Activated CD4-positive, alpha-beta T cell treated with anti-CD3 and anti-CD28 coated beads, Interleukin-2, amount 50 U/mL, for 48 hours (primary cell): ENCODE data around the gene ITGB1.
"Not testable (repeated sequence)": the region's sequence is repeated elsewhere in the genome, so short reads cannot be mapped to it uniquely, and the experiment has no call there.

ENCODE experiments used
- DNase-seq, 2 experiments: peaks; one replicate each; pipeline ENCODE4 v3.0.0-alpha.2; 2020

The ITGB1 gene

GRCh38 chr10:32931593-32931992, 26.4 kb downstream of the ITGB1 start:
- no peak for DNase-seq

GRCh38 chr10:32930036-32930435, 28.0 kb downstream of the ITGB1 start:
- no peak for DNase-seq

DNA sequence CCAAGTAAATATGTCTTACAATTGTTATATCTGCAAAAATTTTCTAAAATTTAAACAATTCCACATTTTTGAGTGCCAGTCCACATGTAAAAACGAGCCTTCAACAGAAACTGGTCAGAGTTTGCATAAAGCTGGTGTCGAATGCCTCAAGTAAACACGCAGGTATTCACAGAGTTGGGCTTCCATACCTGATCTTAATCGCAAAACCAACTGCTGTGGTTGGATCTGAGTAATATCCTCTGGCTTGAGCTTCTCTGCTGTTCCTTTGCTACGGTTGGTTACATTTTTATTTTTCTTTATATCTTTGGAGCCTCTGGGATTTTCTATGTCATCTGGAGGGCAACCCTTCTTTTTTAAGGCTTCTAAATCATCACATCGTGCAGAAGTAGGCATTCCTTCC, 28.4 kb downstream of the ITGB1 start:
- DNase-seq = no peak

- DNase-seq = no peak
These were observed 30.3 kb downstream of the ITGB1 start for GRCh38 chr10:32927750-32928149.

DNA sequence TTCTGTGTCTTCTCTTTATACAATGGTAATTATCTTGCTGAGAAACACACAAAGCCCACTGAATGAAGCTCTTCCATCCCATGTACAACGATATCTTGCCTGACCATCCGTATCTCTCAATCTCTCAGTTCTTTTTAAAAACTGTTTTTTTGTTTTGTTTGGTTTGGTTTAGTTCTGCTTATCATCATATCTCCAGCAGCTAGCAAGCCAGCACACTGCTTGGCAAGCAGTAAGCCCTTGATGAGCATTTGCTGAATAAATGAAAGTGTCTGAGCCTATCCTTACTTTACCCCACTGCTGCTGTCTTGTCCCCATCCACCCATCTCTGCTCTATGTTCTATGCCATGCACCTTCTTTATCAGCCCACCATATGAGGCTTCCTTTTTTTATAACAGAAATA, 34.2 kb downstream of the ITGB1 start:
- no peak for DNase-seq

DNA sequence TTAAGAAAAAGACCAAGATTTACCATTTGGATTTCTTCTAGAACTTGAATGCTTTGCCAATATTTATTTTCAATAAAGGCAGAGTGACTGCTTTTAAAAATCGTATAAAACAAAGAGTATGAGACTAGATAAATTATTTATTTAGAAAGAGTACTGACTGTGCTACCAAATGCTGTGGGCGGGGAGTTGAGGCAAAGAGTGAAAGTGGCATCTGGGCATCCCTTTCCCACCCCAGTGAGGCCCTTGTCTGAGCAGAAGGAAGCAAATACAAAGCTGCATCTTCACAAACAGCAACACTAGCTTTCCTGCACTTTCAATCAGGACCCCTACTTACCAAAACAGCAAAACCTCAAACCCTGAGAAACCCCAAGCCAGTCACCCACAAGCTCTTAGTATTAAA, 34.9 kb downstream of the ITGB1 start:
- no peak for DNase-seq

DNA sequence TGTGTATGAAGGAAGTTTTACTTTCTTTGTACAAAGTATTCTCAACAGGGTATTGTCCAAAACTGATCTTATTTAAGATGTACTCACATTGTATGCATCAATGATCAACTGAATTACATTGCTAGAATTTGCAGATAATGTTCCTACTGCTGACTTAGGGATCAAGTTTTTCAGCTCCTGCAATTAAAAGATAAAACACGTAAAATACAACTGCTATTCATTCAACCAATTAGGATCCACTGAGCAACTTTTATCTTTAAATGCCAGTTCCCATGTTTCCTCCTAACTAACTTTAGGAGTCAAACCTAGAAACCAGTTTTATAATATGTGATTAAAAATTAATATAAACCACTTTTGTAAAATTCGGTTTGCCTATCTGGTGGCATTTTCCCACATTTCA, 35.9 kb downstream of the ITGB1 start:
- DNase-seq = no peak

DNA sequence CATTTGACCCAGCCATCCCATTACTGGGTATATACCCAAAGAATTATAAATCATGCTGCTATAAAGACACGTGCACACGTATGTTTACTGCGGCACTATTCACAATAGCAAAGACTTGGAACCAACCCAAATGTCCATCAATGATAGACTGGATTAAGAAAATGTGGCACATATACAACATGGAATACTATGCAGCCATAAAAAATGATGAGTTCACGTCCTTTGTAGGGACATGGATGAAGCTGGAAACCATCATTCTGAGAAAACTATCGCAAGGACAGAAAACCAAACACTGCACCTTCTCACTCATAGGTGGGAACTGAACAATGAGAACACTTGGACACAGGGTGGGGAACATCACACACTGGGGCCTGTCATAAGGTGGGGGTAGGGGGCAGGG, 40.2 kb downstream of the ITGB1 start:
- DNase-seq = not testable (repeated sequence)

GRCh38 chr10:32911285-32912016, 46.6 kb downstream of the ITGB1 start:
- DNase-seq = no peak

DNA sequence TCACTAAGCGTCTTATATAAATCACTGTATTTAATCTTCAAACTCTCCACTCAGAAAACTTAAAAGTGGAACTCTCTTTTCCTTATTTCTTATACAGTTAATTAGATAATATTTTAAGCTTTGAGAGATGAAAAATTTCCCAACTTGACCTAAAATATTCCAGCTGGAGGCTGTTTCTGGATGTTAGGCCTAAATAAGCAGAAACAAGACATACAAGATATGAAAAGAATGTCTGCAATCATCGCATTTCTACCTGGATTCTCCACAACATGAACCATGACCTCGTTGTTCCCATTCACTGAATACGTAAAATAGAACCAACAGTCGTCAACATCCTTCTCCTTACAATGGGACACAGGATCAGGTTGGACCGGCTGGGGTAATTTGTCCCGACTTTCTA, 48.1 kb downstream of the ITGB1 start:
- DNase-seq = not testable (repeated sequence)

GRCh38 chr10:32909456-32909855, 48.6 kb downstream of the ITGB1 start:
- no peak for DNase-seq

DNA sequence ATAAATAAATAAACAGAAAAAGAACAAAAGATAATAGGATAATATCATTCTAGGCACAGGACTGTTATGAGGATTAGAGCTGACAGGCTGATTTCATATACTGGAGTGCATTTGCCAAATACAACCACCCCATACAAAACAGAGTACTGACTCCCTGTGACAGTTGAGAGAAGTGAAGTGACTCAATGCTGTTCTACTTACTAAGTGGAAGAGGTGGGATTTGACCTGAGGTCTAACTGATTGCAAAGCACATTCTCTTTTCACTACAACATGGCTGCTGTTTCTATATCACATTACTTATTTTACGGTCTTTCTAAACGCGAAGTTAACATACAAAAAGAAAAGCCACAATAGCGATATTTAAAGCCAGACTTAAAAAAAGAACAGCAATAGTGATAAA, 51.4 kb downstream of the ITGB1 start:
- DNase-seq = no peak

- no peak for DNase-seq
These were observed 52.6 kb downstream of the ITGB1 start for GRCh38 chr10:32905466-32905865.

DNA sequence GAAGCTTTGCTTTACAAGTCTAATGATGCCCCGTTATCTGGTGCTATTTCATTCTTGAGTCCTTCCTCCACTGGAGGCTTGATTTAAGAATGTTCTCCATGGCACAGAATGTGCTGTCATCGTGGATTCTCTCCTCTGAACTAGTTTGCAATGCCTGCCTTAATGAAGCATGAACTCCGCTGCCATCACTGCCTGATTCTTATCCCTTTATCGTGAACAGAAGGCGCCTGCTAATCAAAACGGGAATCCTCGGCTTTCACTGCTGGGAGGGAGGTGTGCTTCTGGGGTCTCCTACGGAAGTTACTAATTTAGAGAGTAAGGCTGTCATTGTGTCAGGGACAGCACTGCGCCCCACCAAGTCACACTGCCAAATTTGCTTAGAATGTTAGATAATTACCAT, 56.2 kb downstream of the ITGB1 start:
- no peak for DNase-seq

DNA sequence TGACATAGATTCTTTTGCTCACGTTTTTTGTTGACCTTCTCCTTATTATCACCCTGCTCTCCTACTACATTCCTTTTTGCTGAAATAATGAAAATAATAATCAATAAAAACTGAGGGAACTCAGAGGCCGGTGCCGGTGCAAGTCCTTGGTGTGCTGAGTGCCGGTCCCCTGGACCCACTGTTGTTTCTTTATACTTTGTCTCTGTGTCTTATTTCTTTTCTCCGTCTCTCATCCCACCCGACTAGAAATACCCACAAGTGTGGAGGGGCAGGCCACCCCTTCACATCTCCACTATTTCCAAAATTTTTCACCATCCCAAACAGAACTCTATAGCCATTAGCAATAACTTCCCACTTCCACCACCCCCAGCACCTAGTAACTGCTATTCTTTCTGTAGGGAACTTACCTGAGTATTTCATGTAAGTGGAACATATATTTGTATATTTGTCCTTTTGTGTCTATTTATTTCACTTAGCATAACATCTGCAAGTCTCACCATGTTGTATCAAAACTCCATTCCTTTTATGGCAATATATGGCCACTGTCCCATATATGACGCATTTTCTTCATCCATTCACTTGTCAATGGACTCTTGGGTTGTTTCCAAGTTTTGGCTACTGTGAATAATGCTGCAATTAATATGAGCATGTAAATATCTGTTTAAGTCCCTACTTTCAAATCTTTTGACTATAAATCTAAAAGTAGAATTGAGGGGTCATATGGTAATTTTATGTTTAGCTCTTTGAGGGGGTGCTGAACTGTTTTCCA, 62.6 kb downstream of the ITGB1 start:
- DNase-seq = not testable (repeated sequence)

- DNase-seq = no peak
These were observed 63.9 kb downstream of the ITGB1 start for GRCh38 chr10:32893916-32894664.

GRCh38 chr10:32893434-32893833, 64.6 kb downstream of the ITGB1 start:
- no peak for DNase-seq

DNA sequence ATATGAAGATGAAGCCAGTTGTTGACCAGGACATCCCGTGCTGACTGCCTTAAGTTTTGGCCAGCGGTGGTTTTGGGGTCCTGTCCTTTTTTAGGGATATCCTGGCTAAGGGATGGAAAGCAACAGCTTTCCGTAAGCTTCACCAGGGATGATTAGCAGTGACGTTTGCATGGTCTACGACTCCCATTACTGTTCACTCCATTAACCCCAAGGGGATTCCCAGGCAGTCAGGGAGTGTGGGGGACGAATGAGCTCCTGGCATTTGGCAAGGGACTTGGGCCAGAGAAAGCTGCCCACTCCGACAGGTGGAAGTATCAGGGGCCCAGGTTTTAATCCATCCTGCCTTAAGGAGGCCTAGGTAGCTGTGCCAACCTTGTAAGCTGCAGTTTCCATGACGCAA, 66.8 kb downstream of the ITGB1 start:
- DNase-seq = no peak

DNA sequence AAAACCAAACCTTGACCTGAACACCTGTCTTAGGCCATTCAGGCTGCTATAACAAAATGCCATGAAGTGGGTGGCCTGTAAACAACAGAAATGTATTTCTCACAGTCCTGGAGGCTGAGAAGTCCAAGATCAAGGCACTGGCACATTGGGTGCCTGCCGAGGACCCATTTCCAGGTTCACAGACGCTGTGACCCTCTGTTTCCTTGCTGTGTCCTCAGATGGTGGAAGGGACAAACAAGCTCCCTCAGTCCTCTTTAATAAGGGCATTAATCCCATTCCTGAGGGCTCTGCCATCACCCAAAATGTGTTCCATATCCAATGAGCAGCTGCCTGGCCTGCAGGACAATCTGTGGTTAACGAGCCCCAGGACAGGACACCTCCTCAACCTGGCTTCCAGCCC, 67.6 kb downstream of the ITGB1 start:
- DNase-seq = no peak

DNA sequence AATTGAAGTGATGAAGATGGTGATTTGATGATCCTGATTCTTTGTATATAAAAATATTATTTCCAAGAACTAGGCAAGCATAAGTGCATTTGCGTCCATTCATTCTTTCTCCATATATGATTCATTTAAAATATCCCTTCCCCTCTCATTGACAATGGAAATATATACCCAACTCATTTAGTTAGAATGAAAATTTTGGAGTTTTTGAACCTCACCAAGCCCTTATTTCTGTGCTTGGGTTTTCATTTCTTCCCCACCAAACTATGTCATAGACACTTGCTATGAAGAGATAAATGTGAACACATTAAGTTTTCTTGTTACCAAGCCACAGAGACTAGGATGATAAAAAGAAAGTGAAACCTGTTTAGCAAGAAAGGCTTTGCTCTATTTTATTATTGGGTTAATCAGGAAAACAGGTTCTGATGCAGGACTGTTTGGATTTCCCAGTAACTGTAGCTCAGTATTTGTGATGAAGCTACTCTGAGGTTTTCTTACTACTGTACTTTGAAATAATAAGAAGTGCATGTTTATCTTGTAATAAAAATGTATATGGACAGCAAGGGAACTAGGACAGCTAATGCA, 68.3 kb downstream of the ITGB1 start:
- DNase-seq = no peak

GRCh38 chr10:32888161-32888927, 69.7 kb downstream of the ITGB1 start:
- no peak for DNase-seq

GRCh38 chr10:32887481-32887880, 70.5 kb downstream of the ITGB1 start:
- no peak for DNase-seq

GRCh38 chr10:32882076-32882475, 76.0 kb downstream of the ITGB1 start:
- DNase-seq = no peak
